ENCODE data around the gene DYRK1A. TPM values are rescaled to one million over a fixed set of nuclear protein-coding genes. Genes with fewer than 3 reads are reported as not detected.
"Not testable (repeated sequence)": the region's sequence is repeated elsewhere in the genome, so short reads cannot be mapped to it uniquely, and the experiment has no call there.

DYRK1A gene
- polyA plus RNA-seq, 4 donors, result 58.0 to 75.5 (median 70.0) TPM

DNA sequence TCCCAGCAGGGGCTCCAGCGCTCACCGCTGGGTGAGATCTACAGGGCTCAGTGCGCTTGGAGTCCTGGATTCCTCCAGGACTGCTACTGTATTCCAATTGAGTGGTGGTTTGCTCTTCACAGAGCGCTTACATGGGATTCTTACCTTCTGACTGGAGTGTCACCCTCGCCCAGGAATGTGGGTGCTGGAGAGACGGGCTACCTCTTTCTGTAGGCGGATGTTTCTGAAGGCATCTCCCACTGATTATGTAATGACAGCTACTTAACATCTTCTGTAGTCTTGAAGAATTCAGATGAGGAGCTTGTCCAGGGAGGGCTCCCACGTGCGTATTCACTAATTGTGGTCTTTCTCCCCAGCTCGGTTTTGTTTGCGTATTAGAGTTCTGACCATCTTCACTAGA, 154.2 kb downstream of the DYRK1A start:
- DNase-seq (ENCODE audit: low read depth in 4 of 4, low spot score in 3 of 4), result no peak

DNA sequence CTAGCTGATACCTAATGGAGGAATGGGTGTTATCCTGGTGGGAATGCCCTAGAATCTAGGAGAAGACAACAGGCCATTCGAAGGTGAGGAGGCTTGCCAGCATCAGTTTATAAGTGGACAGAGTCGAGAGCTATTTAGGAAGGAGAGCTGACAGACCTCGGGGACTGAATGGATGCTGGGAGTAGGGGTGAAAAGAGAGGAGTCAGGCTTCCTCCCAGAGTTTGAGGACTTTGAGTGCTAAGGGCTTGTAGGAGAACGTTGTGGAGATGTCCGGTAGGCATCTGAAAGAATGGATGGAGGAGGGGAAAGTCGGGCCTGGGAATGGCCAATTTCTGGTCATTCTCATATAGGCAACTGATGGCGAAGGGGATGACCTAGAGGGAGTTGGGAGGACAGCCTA, 155.1 kb downstream of the DYRK1A start:
- DNase-seq (ENCODE audit: low read depth in 4 of 4, low spot score in 3 of 4), result no peak

DNA sequence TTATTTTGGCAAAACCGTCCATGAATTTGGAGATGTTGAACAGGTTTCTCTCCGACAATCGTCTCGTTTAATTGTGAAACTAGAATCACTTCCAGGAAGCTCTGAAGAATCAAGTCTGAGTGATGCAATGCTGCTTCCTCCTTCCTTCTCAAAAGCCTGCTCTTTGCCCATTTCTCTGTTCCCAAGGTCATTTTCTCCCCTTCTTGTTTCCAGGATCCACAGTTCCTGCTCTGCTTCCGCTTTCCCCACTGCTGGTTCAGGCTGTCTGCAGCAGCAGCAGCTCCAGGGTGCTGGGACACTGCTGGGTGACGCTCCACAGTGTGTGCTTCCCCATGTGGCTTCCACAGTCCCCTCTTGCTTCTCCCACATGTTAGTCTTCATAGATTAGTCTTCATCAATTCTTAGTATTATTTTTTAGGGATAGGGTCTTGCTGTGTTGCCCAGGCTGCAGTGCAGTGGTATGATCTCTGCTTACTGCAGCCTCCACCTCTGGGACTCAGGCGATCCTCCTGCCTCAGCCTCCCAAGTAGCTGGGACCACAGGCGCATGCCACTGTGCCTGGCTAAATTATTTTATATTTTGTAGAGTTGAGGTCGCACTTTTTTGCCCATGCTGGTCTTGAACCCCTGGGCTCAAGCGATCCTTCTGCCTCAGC, 156.2 kb downstream of the DYRK1A start:
- no peak for DNase-seq (ENCODE audit: low read depth in 4 of 4, low spot score in 3 of 4)

DNA sequence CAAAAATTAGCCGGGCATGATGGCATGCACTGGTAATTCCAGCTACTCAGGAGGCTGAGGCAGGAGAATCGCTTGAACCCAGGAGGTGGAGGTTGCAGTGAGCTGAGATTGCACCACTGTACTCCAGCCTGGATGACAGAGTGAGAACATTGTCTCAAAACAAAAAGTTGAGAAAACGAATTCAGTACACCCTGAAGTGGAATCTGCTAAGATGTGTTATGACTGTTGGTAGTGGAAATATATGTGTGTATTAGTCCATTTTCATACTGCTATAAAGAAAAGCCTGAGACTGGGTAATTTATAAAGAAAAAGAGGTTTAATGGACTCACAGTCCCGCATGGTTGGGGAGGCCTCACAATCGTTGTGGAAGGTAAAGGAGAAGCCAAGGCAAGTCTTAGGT, 158.4 kb downstream of the DYRK1A start:
- DNase-seq (ENCODE audit: low read depth in 4 of 4, low spot score in 3 of 4), result not testable (repeated sequence)

DNA sequence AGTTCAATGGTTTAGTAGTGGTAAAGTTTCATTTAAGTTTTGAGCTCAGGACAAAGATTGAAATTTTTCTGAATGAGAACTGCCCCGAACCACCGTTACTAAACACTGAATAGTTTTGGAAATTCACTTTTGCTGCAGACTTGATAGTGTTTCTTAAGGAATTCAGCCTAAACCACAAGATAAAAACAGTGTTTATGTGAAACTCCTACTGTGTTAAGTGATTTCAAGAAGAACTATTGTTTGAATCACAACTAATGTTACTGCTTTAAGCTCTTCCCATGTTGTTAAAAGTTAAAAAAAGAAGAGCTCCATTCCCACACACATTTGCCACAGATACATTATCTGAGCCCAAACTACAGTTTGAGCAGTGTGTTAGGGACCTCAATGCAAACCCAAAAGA, 159.2 kb downstream of the DYRK1A start:
- no peak for DNase-seq (ENCODE audit: low read depth in 4 of 4, low spot score in 3 of 4)

DNA sequence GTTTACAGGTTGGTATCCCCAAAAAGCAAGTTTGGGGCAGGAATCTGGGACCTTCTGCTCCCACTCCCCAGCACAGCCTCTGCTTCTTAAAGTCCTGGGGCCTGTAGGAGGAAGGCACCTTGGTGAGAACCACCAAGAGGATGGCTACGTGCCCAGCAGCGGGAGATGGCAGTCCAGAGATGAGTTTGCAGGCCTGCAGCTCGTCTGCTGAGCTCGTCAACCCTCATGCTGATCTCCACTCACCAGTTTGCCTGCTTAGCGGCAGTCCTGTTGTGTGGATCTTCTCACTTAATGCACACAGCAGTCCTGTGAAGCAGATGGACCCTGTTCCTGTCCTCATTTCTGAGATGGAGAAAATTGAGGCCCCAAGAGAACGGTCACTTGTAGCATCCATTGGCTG, 160.5 kb downstream of the DYRK1A start:
- no peak for DNase-seq (ENCODE audit: low read depth in 4 of 4, low spot score in 3 of 4)

DNA sequence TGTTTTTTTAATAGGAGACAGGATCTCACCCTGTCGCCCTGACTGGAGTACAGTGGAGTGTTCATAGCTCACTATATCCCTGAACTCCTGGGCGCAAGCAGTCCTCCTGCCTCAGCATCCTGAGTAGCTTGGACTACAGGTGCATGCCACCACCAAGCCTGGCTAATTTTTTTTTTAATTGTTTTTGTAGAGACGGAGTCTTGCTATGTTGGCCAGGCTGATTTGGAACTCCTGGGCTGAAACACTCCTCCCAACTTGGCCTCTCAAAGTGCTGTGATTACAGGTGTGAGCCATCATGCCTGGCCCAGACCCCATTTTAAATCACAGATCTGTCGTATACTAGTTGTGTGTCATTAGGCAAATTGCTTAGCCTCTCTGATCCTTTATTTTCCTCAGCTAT, 161.1 kb downstream of the DYRK1A start:
- DNase-seq (ENCODE audit: low read depth in 4 of 4, low spot score in 3 of 4), result no peak

DNA sequence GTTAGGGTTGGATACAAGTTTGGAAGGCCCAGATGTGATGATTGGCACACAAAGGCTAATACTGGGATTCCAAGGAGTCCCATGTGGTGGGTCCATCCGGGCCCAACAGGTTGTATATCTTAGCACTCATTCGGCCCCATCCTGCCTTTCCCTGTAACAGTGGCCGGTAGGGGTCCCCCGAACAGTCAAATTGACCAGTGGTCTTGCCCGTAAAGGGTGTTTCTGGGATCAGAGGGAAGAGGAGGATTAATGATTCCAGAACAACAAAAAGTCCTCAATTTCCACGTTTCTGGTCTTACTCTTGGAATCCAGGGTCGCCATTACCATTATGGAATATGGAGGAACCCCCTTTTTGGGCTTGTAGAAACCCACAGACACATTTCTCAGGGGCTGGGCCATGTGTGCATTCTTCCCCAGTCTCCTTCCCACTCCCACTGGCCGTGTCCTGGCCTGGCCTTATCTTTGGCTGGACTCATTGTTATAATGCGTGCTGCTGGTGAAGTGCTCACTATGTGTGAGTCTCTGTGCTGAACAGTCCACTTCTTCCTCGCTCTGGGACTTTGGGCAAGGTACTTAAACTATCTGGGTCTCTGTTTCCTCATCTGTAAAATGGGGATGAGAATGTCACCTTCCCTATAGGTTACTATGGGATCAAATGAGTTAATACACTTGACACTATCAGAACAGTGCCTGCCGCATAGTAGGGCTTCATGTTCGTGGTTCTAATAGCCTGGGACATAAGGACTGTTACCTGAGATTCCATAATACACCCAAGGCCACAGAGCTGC, 161.8 kb downstream of the DYRK1A start:
- no peak for DNase-seq (ENCODE audit: low read depth in 4 of 4, low spot score in 3 of 4)

DNA sequence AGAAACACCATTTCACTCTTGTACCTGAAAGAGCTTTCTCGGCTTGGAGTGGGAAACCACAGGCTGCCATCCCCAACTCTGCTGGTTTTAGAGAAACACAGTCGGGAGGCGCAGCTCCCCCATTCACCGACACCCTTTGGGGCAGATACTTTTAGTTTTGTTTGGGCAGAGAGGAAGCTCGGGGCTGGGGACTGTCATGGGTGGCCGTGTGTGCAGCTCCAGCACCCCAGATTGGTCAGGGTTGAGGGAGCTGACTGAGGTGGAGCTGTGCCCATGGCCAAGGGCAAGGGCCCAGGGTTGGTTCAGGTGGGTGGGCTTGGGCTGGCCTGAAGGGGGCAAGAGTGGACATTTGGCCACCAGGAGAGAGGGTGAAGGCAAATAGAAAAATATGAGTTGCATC, 163.1 kb downstream of the DYRK1A start:
- DNase-seq (ENCODE audit: low read depth in 4 of 4, low spot score in 3 of 4), result no peak

DNA sequence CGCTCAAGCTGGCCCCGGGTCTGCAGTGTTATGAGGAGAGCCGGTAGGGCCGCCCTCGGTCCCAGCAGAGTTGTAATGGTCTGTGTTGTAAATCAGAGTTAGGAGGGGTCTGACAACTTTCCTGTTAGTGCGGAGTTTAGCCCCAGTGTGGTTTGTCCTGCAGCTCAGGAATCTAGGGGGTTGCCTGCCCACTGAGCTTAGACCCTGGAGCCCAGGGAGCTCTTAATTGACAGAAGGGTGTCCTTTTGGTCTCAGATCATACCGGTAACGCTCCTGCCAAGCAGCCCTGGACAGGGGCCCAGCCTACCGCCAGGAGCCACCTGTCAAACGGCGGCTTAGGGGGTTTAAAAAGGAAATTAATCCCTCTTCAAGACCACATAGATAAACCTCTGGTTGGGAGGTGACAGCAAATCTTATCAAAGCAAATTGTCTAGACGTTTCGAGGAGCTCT, 164.4 kb downstream of the DYRK1A start:
- no peak for DNase-seq (ENCODE audit: low read depth in 4 of 4, low spot score in 3 of 4)

DNA sequence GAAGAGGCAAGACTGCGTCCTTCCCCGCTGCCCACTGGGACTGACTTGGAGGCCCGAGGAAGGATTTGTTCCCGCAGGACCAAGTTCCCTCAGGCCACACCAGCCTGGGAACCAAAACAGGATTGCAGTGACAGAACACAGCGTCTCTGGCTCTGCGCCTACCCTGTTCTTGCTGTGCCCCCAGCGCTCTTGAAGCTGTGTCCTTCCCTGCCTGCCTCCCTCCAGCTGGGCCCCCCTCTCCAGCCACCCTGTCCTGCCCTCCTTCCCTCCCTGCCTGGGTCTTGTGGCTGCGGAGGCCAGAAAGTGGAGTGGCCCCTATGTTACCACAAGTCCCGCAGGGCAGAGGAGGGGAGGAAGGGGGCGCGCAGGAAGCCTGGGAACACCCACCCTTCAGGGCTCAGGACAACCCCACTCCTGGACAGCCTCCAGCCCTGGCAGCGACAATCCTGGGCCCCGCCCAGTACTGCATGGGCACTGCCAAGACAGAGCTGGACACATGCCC, 164.9 kb downstream of the DYRK1A start:
- no peak for DNase-seq (ENCODE audit: low read depth in 4 of 4, low spot score in 3 of 4)

DNA sequence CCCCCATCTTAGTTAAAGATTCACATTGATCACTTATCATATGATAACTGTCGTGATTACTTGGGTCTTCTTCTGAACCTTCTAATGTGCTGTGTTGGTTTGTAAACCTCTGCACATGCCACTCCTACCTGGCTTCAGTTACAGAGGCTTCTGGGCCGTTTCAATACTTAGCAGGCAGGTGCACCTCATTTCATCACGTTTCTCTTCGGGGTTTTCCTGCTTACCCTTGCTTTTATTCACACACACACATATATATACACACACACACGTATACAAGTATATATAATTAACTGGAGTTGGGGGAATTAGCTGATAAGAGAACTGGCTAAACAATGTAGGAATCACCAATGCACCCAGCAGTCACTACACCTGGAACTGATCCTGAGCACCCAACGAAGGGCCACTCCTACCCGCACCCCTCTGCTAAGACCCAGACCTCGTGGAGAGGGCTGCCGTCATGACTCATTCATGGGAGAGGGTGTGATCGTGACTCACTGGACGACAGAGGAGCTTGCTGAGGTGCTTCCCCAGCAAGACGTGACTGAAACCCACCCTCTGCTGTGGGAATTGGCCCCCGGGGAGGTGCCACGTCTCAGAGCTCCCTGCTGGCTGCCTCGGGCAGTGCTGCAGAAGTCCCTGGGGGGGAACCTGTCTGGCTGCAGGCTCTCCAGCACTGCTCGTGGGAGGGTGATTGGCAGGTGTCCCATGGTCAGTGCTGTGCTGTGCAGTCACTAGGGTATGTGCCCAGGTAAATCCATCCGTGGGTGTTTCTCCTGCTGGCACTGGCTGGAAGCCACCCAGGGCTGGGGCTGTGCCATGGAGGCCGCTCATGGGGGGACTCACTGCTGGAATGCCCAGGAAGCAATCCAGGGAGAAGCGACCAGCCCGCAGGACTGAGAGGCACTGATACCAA, 166.6 kb downstream of the DYRK1A start:
- no peak for DNase-seq (ENCODE audit: low read depth in 4 of 4, low spot score in 3 of 4)

DNA sequence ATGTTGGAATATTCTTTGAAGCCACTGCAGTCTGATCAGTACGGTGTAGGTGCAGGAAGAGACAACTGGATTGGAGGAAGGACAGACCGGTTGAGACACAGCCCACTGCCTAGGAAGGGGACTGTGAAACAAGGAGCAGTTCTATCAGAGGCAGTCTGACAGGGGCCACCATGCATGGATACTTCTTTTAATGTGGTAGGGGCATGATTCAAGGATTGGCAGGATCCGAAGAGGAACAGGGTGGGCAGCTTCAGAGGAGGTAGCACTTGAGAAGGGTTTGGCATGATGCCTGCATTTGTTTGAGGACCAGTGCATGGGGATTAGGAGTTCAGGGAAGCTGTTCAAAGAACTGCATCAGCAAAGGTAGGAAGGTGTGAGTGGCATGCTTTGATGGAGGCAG, 167.9 kb downstream of the DYRK1A start:
- no peak for DNase-seq (ENCODE audit: low read depth in 4 of 4, low spot score in 3 of 4)

DNA sequence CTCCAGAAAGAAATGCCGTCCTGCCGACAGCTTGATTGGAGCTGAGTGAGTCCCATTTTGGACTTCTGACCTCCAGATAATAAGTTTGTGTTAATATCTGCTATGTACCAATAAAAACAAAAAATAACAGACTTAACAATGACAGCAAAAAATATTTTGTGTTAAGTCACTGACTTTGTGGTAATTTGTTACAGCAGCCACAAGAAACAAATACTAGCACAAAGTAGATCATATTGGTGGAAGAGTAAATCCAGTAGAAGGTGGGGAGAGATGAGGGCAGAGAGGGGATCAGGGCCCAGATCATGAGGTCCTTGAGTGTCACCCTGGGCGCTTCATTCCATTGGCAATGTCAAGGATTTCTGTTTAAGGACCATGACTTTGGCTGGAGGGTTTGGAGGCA, 168.6 kb downstream of the DYRK1A start:
- DNase-seq (ENCODE audit: low read depth in 4 of 4, low spot score in 3 of 4), result no peak

DNA sequence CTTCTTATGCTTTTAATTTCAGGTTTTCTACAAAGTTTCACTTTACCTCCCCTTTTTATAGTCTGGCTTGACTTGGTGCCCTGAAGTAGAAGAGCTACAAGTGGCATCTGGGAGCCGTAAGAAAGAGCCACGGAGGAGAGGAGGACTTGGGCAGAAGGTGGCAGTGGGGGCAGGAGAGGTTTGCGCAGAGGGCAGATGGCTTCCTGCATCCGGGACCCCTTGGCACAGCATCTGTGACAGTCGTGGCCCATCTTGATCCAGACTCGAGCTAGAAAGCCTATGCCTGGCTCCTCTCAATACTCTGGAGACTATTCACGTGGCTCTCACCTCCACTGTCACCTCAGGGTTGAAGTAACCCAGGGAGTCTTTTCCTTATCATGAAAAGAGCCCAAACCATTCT, 169.1 kb downstream of the DYRK1A start:
- DNase-seq (ENCODE audit: low read depth in 4 of 4, low spot score in 3 of 4), result no peak

DNA sequence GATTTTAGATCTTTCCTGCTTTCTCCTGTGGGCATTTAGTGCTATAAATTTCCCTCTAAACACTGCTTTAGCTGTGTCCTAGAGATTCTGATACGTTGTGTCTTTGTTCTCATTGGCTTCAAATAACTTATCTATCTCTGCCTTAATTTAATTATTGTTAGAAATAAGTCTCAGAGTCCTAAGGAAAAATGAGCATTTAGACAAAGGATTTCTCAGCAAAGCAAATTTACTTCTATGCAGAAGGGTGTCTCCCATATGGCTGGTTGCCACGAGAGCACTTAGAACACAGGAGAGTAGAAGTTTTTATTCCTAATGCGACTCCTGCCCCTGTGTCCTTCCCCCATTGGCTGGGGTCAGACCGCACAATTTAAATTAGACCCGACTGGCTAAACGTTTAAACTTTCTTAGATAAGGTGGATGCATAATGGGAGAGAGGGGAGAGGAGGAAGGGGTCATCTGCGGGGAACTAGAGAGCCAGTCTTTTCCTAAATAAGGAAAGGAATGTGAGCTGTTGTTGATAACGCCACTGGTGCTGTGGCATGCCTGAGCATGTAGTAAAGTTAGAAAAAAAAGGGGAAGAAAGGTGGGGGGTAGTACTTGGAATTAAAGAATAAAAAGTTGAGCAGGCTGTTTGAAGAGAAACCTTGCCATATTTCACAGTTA, 170.2 kb downstream of the DYRK1A start:
- no peak for DNase-seq (ENCODE audit: low read depth in 4 of 4, low spot score in 3 of 4)

DNA sequence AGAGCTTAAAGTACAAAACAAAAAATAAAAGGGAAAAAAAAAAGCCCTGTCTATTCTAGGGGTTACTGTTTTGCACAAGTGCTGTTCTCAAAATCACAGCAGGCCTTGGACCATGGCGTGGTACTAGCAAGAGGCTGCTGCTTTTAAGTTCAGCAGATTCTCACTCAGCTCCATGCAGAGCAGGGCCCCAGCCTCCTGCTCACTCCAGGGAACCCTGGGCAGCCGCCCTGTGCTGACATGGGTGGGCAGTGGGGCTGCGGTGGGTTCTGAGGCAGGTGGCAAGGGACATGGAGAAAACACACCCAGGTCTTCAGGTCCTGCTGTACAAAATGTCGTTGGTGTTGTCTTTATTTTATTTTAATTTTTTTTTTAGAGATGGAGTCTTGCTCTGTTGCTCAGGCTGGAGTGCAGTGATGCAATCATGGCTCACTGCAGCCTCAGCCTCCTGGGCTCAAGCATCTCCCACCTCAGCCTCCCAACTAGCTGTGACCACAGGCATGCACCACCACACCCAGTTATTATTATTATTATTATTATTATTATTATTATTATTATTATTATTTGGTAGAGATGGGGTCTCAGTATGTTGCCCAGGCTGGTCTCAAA, 170.9 kb downstream of the DYRK1A start:
- DNase-seq (ENCODE audit: low read depth in 4 of 4, low spot score in 3 of 4), result no peak

DNA sequence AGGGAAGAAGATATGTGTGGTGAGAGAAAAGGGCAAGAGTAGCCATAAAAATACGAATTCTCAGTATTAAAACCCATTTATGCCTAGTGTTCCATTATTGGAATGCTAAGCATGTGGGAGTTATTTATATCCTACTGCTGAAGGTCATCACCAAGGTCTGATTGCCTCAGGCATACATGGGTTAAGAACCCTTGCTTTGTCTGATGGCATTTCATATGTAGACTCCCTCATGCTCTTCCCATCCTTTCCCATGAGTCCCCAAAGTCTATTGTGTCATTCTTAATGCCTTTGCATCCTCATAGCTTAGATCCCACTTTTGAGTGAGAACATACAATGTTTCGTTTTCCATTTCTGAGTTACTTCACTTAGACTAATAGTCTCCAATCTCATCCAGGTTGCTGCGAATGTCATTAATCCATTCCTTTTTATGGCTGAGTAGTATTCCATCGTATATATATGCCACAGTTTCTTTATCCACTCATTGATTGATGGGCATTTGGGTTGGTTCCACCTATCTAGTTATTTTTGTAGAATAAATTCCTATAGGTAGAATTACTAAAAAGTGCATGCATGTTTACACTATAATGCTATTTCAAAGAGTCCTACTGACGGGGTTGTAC, 172.5 kb downstream of the DYRK1A start:
- DNase-seq (ENCODE audit: low read depth in 4 of 4, low spot score in 3 of 4), result no peak

DNA sequence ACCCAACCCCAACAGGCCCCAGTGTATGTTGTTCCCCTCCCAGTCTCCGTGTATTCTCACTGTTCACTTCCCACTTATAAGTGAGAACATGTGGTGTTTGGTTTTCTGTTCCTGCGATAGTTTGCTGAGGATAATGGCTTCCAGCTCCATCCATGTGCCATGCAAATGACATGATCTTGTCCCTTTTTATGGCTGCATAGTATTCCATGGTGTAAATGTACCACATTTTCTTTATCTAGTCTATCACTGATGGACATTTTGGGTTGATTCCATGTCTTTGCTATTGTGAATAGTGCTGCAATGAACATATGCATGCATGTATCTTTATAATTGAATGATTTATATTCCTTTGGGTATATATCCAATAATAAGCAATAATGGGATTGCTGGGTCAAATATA, 174.6 kb downstream of the DYRK1A start:
- not testable (repeated sequence) for DNase-seq (ENCODE audit: low read depth in 4 of 4, low spot score in 3 of 4)

DNA sequence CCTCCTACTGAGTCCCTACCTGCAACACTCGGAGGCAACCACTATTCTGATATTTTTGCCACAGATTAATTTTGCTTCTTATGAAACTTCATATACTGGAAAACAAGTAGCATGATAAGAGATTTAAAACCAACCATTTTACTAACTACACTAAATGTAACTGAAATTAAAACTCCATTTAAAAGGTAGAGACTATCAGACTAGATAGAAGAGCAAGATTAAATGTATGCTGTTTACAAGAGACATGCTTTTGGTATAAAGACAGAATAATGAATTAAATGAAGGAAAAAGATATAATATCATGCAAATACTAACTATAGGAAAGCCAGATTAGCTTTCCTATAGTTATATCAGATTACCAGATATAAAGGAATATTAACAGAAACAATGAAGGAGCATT, 175.9 kb downstream of the DYRK1A start:
- DNase-seq (ENCODE audit: low read depth in 4 of 4, low spot score in 3 of 4), result no peak

Measured in left renal pelvis (tissue), 4 donors.